GM04504 (cell line): ENCODE data around the gene ATG4D.
"Not testable (repeated sequence)": the region's sequence is repeated elsewhere in the genome, so short reads cannot be mapped to it uniquely, and the experiment has no call there.

Experiments used
- DNase-seq: peaks from one replicate; pipeline ENCODE4 v3.0.0-alpha.2; 2012; ENCODE audit warnings: low read depth

The ATG4D gene

GRCh38 chr19:10519421-10519820, 24.3 kb upstream of the ATG4D start:
- DNase-seq, result no peak

- no peak for DNase-seq
Observed at GRCh38 chr19:10520652-10521318, 22.9 kb upstream of the ATG4D start.

- DNase-seq, result no peak
Observed at GRCh38 chr19:10521461-10522171, 22.1 kb upstream of the ATG4D start.

GRCh38 chr19:10523135-10523636, 20.5 kb upstream of the ATG4D start:
- DNase-seq, result no peak

- DNase-seq, result no peak
Observed at GRCh38 chr19:10525636-10526035, 18.1 kb upstream of the ATG4D start.

GRCh38 chr19:10526887-10527286, 16.8 kb upstream of the ATG4D start:
- DNase-seq, result not testable (repeated sequence)

- no peak for DNase-seq
Observed at GRCh38 chr19:10532457-10532856, 11.2 kb upstream of the ATG4D start.

- peak; percentile 83 for DNase-seq
Observed at GRCh38 chr19:10533646-10534386, 9.9 kb upstream of the ATG4D start.

GRCh38 chr19:10535613-10536012, 8.1 kb upstream of the ATG4D start:
- DNase-seq, result no peak

- no peak for DNase-seq
Observed at GRCh38 chr19:10537668-10538067, 6.0 kb upstream of the ATG4D start.

GRCh38 chr19:10538204-10538983, 5.3 kb upstream of the ATG4D start:
- no peak for DNase-seq

GRCh38 chr19:10539016-10539415, 4.7 kb upstream of the ATG4D start:
- DNase-seq, result not testable (repeated sequence)

- no peak for DNase-seq
Observed at GRCh38 chr19:10543059-10543419, 665 bp upstream of the ATG4D start.

GRCh38 chr19:10544242-10544752, 593 bp downstream of the ATG4D start:
- DNase-seq, result no peak

- no peak for DNase-seq
Observed at GRCh38 chr19:10544753-10545251, 1.1 kb downstream of the ATG4D start.

GRCh38 chr19:10546817-10547216, 3.1 kb downstream of the ATG4D start:
- DNase-seq, result no peak

GRCh38 chr19:10548746-10549276, 5.1 kb downstream of the ATG4D start:
- DNase-seq, result no peak

GRCh38 chr19:10549733-10550132, 6.0 kb downstream of the ATG4D start:
- no peak for DNase-seq

- no peak for DNase-seq
Observed at GRCh38 chr19:10550336-10550735, 6.6 kb downstream of the ATG4D start.

GRCh38 chr19:10551006-10551405, 7.3 kb downstream of the ATG4D start:
- DNase-seq, result not testable (repeated sequence)

- DNase-seq, result no peak
Observed at GRCh38 chr19:10551698-10552301, 8.1 kb downstream of the ATG4D start.
